CD4-positive, alpha-beta T cell treated with Interferon gamma for 1 hour (primary cell): ENCODE data around the gene CASK.

Experiments
- DNase-seq: peaks from one replicate; pipeline ENCODE4 v3.0.0-alpha.2; 2020

CASK gene

GRCh38 chrX:41502004-41502403 is 421.4 kb downstream of the CASK start:
- no peak for DNase-seq

- DNase-seq = no peak
Measured at GRCh38 chrX:41499984-41500383, 423.4 kb downstream of the CASK start.

GRCh38 chrX:41499195-41499594 is 424.2 kb downstream of the CASK start:
- DNase-seq = no peak

- DNase-seq = no peak
Measured at GRCh38 chrX:41491267-41492004, 431.9 kb downstream of the CASK start.

- no peak for DNase-seq
Measured at GRCh38 chrX:41490446-41490845, 432.9 kb downstream of the CASK start.

- no peak for DNase-seq
Measured at GRCh38 chrX:41482154-41482850, 441.1 kb downstream of the CASK start.

- DNase-seq = no peak
Measured at GRCh38 chrX:41481264-41482109, 441.9 kb downstream of the CASK start.

- no peak for DNase-seq
Measured at GRCh38 chrX:41480508-41481260, 442.7 kb downstream of the CASK start.

- DNase-seq = no peak
Measured at GRCh38 chrX:41478381-41478911, 444.9 kb downstream of the CASK start.

GRCh38 chrX:41475591-41476241 is 447.6 kb downstream of the CASK start:
- no peak for DNase-seq

GRCh38 chrX:41475191-41475590 is 448.2 kb downstream of the CASK start:
- DNase-seq = no peak

- DNase-seq = no peak
Measured at GRCh38 chrX:41474726-41475100, 448.6 kb downstream of the CASK start.

GRCh38 chrX:41473936-41474725 is 449.2 kb downstream of the CASK start:
- DNase-seq = no peak

GRCh38 chrX:41472231-41472815 is 451.0 kb downstream of the CASK start:
- DNase-seq = no peak

GRCh38 chrX:41471786-41472185 is 451.6 kb downstream of the CASK start:
- no peak for DNase-seq

GRCh38 chrX:41470706-41471105 is 452.6 kb downstream of the CASK start:
- no peak for DNase-seq

- DNase-seq = no peak
Measured at GRCh38 chrX:41468647-41469323, 454.6 kb downstream of the CASK start.
